Activated B cell treated with CpG ODN at 0.5 μM for 24 hours (primary cell): ENCODE measurements around the gene KDM6A. TPM values are rescaled to one million over a fixed set of nuclear protein-coding genes. Genes with fewer than 3 reads are reported as not detected.
"Not testable (repeated sequence)": the region's sequence is repeated elsewhere in the genome, so short reads cannot be mapped to it uniquely, and the experiment has no call there.

Experiments used
- ATAC-seq: fragments of 200-7000 bp; cut with Tn5 transposase; one replicate; pipeline ENCODE4 v1.10.0; 2021; ENCODE audit warnings: low read depth, mild to moderate bottlenecking, moderate library complexity
- CTCF ChIA-PET: fragments of 350-600 bp; sonication (Branson Sonifier 250); formaldehyde crosslinking; loops from one replicate; lab custom pipeline; 2021; ENCODE audit warnings: antibody characterized with exemption; lab: Charles Lee
- POLR2A ChIA-PET: fragments of 350-600 bp; sonication (Branson Sonifier 250); formaldehyde crosslinking; loops from one replicate; lab custom pipeline; 2021; ENCODE audit warnings: antibody characterized with exemption; lab: Charles Lee
- DNase-seq: peaks from one replicate; pipeline ENCODE4 v3.0.0; 2022
- H3K27ac Mint-ChIP-seq: one replicate; pipeline ENCODE4 v1.8.0; 2020; ENCODE audit warnings: mixed read lengths
- H3K27me3 Mint-ChIP-seq: one replicate; pipeline ENCODE4 v1.8.0; 2021; ENCODE audit warnings: mixed read lengths
- H3K36me3 Mint-ChIP-seq: one replicate; pipeline ENCODE4 v1.8.0; 2021; ENCODE audit warnings: low read depth, mixed read lengths
- H3K4me1 Mint-ChIP-seq: one replicate; pipeline ENCODE4 v1.8.0; 2021; ENCODE audit warnings: mixed read lengths
- H3K4me3 Mint-ChIP-seq: one replicate; pipeline ENCODE4 v1.8.0; 2020; ENCODE audit warnings: mild to moderate bottlenecking, mixed read lengths
- H3K9me3 Mint-ChIP-seq: one replicate; pipeline ENCODE4 v1.8.0; 2020; ENCODE audit warnings: mixed read lengths
- intact Hi-C: fragments of 100-400 bp; cut with micrococcal nuclease; formaldehyde crosslinking; loops from one replicate; pipeline ENCODE4 v1.15.1; 2024
- total RNA-seq: library from RNA; stranded (reverse); gene quantifications from 2 replicates; pipeline ENCODE4 v1.2.3, GENCODE V29; 2022
- TF ChIP-seq, protein P1 (sequence below): fragments of 200-600 bp; IDR thresholded peaks from one replicate; pipeline ENCODE4 v1.8.0; 2022; ENCODE audit warnings: antibody characterized with exemption, mild to moderate bottlenecking

KDM6A gene
- total RNA-seq, 1 donor from 2014 or later, result 36.0 TPM

DNA sequence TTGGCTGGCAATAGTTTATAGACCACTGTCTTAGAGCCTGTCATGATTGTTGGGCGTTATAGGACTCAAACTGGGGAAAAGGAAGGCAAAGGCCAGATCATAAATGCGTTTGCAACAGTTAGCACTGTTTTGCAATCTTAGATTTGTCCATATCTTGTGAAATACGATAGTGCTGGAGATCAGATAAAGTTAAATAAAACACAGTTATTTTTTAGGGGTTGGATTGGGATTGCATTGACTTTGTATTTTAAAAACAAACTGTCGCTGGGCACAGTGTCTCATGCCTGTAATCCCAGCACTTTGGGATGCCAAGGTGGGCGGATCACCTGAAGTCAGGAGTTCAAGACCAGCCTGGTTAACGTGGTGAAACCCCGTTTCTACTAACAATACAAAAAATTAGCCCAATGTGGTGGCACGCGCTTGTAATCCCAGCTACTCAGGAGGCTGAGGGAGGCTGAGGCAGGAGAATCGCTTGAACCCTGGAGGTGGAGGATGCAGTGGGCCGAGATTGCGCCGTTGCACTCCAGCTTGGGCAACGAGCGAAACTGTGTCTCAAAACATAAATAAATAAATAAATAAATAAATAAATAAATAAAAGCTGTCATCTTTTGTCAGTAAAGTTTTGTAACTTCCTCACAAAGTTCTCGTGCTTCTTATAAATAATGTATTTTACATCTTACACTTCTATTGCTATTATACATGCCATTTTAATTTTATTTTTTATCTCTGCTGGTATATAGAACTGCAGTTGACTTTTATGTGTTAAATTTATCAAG is 117.2 kb downstream of the KDM6A start:
- TF ChIP-seq, protein P1, sequence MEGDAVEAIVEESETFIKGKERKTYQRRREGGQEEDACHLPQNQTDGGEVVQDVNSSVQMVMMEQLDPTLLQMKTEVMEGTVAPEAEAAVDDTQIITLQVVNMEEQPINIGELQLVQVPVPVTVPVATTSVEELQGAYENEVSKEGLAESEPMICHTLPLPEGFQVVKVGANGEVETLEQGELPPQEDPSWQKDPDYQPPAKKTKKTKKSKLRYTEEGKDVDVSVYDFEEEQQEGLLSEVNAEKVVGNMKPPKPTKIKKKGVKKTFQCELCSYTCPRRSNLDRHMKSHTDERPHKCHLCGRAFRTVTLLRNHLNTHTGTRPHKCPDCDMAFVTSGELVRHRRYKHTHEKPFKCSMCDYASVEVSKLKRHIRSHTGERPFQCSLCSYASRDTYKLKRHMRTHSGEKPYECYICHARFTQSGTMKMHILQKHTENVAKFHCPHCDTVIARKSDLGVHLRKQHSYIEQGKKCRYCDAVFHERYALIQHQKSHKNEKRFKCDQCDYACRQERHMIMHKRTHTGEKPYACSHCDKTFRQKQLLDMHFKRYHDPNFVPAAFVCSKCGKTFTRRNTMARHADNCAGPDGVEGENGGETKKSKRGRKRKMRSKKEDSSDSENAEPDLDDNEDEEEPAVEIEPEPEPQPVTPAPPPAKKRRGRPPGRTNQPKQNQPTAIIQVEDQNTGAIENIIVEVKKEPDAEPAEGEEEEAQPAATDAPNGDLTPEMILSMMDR, result no peak
- H3K36me3 Mint-ChIP-seq, result peaks cover 21% of the 10 kb centered on the region
- intact Hi-C loops, result no loop called here

DNA sequence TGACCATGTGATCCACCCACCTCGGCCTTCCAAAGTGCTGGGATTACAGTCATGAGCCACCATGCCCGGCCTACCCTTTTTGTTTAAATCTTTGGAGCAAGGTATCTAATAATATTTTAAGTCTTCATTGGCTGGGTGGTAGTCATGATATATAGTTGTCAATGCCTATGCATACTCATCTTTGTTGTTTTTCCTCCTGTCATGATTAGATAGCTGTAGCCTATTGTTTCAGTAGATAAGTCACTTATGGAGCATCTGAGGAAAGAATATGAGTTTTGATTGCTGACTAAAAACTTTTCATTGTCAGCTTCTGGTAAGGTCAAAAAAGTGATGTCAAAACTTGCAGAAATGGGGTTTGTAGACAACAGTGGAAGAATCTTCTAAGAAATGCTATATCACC is 119.8 kb downstream of the KDM6A start:
- no peak overlapping the region for H3K27ac Mint-ChIP-seq

More for the DNA sequence above, 117.2 kb downstream of the KDM6A start:
- Mint-ChIP-seq H3K27ac (no peak overlapping the region), H3K4me1 (peaks cover 30% of the 10 kb centered on the region), H3K27me3 (no peaks in the 10 kb centered on the region), H3K4me3 (no peak overlapping the region), H3K9me3 (no peaks in the 10 kb centered on the region)
- CTCF ChIA-PET, result no interaction called here
- POLR2A ChIA-PET, result no interaction called here
- no peak for DNase-seq
- ATAC-seq, result no peak

DNA sequence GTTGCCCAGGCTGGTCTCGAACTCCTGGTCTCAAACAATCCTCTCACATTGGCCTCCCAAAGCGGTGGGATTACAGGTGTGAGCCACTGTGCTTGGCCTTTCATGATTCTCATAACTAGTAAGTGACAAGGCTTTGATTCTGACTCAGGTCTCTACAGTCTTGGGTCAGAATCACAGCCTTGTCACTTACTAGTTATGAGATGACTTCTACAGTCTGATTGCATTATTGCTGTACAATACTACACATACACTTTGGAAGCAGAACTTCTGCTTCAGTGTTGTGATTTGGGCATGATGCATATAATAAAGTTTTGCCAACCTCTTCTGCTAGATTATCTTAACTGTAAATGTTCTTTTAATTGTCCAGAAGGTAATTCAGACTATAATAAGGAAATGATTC is 123.3 kb downstream of the KDM6A start:
- CTCF ChIA-PET, result no interaction called here
- intact Hi-C loops, result no loop called here
- Mint-ChIP-seq H3K4me1 (peaks cover 56% of the 10 kb centered on the region), H3K4me3 (no peak overlapping the region), H3K36me3 (peaks cover 12% of the 10 kb centered on the region), H3K9me3 (no peaks in the 10 kb centered on the region), H3K27me3 (no peaks in the 10 kb centered on the region), H3K27ac (peak overlapping the region; percentile 73)
- POLR2A ChIA-PET, result no interaction called here
- TF ChIP-seq, protein P1, result no peak
- DNase-seq, result no peak
- ATAC-seq, result peak; percentile 25

More for the DNA sequence above, 119.8 kb downstream of the KDM6A start:
- intact Hi-C loops, result no loop called here
- ATAC-seq (no peak), DNase-seq (no peak)
- Mint-ChIP-seq H3K9me3 (no peaks in the 10 kb centered on the region), H3K4me3 (no peak overlapping the region), H3K27me3 (no peaks in the 10 kb centered on the region), H3K36me3 (peaks cover 19% of the 10 kb centered on the region), H3K4me1 (peaks cover 40% of the 10 kb centered on the region)
- ChIA-PET CTCF (no interaction called here), POLR2A (no interaction called here)
- TF ChIP-seq, protein P1, result no peak

DNA sequence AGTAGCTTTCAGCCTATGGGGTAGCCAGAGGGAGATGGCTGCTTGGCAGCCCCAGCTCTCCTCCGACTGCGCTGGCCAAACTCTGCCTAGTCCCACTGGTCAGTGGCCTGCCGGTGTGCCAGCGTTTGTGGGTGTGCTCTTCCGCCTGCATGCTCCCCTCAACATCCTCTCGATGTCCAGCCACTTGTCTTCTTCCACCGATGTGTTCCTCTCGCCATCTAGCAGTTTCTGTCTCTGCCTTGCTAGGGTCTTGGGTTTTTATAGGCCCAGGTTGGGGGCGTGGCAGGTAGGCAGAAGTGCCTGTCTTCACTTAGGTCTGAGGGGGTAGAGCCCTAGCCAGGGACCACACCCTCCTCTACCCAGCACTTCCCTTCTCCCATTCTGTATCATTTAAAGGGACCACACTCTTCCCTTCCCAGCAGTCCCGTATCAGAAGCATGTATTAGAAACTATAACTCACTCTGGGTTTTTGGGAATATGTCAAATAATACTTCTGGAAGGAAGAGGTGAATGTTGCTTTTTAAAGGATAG is 124.4 kb downstream of the KDM6A start:
- H3K9me3 Mint-ChIP-seq, result no peaks in the 10 kb centered on the region
- DNase-seq, result no peak
- H3K27me3 Mint-ChIP-seq, result no peaks in the 10 kb centered on the region
- H3K36me3 Mint-ChIP-seq, result peaks cover 12% of the 10 kb centered on the region
- ATAC-seq, result no peak
- intact Hi-C loops, result no loop called here
- ChIA-PET POLR2A (interaction anchor here (0.6 kb wide), 1 partner anchor 28 kb away, joined by 6 read pairs; no protein-coding TSS in a partner anchor), CTCF (no interaction called here)
- TF ChIP-seq, protein P1, result no peak
- peaks cover 61% of the 10 kb centered on the region for H3K4me1 Mint-ChIP-seq
- H3K4me3 Mint-ChIP-seq, result peak overlapping the region; percentile 57
- H3K27ac Mint-ChIP-seq, result peak overlapping the region; percentile 73

DNA sequence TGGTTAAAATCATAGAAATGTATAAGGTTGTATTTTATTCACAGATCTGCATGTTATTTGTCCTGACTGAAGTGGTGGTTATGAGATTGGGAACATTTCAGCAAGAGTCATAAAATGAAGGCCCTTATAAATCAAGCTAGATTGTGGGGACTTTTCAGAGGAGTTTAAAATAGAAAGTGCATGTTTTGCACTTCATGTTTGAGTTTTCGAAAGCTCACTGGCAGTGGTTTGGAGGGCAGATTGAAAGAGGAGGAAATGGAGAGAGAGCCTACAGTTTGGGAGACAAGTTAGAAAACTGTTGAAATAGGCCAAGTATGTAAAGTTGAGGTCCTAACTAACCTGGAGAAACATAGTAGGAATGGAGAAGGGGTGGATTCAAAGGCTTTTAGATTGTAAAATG is 124.9 kb downstream of the KDM6A start:
- peak overlapping the region; percentile 73 for H3K27ac Mint-ChIP-seq
- DNase-seq, result no peak
- ChIA-PET POLR2A (no interaction called here), CTCF (no interaction called here)
- peak; percentile 34 for ATAC-seq
- H3K4me1 Mint-ChIP-seq, result peaks cover 61% of the 10 kb centered on the region
- intact Hi-C loops, result no loop called here
- H3K36me3 Mint-ChIP-seq, result peaks cover 12% of the 10 kb centered on the region
- no peaks in the 10 kb centered on the region for H3K9me3 Mint-ChIP-seq
- no peaks in the 10 kb centered on the region for H3K27me3 Mint-ChIP-seq
- TF ChIP-seq, protein P1, result no peak
- H3K4me3 Mint-ChIP-seq, result peak overlapping the region; percentile 57

DNA sequence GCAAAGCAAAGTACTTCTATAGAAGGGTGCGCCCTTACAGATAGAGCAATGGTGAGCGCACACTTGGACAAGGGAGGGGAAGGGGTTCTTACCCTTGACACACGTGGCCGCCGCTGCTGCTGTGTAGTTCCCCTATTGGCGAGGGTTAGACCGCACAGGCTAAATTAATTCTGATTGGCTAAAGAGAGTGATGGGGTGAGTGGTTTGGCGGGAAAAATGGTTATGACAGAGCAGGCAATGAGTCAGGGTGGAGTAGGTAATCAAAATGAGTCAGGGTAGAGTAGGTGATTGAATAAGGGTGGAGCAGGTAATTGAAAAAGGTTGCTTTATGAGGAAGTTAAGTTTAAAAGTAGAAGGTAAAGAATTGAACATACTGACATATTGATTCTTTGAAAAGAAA is 126.2 kb downstream of the KDM6A start:
- peak overlapping the region; percentile 14 for H3K27ac Mint-ChIP-seq
- H3K4me3 Mint-ChIP-seq, H3K36me3 Mint-ChIP-seq, CTCF ChIA-PET, POLR2A ChIA-PET, ATAC-seq, H3K9me3 Mint-ChIP-seq, H3K27me3 Mint-ChIP-seq, DNase-seq, intact Hi-C loops: not testable (repeated sequence)
- H3K4me1 Mint-ChIP-seq, result peaks cover 57% of the 10 kb centered on the region

DNA sequence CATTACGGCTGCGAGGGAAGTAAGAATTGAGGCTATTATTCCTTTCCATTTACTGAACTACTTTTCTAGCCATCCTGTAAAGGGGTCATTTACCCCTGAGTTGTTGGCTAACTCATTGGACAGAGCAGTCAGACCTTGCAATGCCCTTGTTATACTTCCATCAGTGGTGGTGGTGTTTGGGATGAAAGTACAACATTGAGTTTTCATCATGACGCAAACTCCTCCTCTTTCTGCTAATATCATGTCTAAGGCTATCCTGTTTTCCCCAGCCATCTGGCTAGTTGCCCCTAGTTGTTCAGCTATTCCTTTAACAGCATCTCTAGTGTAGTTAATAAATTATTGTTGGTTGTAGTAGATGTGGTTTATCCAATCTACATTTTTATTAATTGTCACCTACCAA is 126.9 kb downstream of the KDM6A start:
- H3K27ac Mint-ChIP-seq, ATAC-seq, H3K4me3 Mint-ChIP-seq, POLR2A ChIA-PET, intact Hi-C loops, H3K36me3 Mint-ChIP-seq, H3K9me3 Mint-ChIP-seq, H3K27me3 Mint-ChIP-seq, CTCF ChIA-PET, DNase-seq: not testable (repeated sequence)
- H3K4me1 Mint-ChIP-seq, result peaks cover 51% of the 10 kb centered on the region
